ENCODE results near the gene UFM1.

The UFM1 gene

DNA sequence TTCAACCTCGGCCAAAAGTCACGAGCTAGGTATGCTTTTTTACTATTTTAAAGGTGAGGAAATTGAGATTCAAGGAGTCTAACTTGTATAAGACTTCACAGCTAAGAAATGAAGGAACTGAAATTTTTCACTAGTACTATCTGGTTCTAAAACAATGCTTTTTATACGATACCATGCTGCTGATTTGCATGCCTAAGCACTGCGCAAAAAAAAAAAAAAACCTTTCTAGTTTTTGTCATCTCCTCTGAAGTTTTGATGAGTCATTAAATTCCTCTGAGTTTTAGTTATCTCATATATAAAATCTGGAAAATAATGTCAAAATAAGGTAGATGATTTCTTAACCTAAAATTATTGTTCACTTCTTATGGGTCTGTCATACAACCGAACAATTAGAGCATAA, 28.0 kb upstream of the UFM1 start:
- no peak overlapping the region for H3K4me3 ChIP-seq (ENCODE audit: low read depth, low read length)
- TF ChIP-seq, protein P1, sequence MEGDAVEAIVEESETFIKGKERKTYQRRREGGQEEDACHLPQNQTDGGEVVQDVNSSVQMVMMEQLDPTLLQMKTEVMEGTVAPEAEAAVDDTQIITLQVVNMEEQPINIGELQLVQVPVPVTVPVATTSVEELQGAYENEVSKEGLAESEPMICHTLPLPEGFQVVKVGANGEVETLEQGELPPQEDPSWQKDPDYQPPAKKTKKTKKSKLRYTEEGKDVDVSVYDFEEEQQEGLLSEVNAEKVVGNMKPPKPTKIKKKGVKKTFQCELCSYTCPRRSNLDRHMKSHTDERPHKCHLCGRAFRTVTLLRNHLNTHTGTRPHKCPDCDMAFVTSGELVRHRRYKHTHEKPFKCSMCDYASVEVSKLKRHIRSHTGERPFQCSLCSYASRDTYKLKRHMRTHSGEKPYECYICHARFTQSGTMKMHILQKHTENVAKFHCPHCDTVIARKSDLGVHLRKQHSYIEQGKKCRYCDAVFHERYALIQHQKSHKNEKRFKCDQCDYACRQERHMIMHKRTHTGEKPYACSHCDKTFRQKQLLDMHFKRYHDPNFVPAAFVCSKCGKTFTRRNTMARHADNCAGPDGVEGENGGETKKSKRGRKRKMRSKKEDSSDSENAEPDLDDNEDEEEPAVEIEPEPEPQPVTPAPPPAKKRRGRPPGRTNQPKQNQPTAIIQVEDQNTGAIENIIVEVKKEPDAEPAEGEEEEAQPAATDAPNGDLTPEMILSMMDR (conservative IDR thresholded peaks at IDR 0.05; ENCODE audit: low read depth, low read length): no peak
- peak; percentile 3 for DNase-seq (ENCODE audit: low read depth)

- H3K4me3 ChIP-seq (ENCODE audit: low read depth, low read length): no peak overlapping the region
- TF ChIP-seq, protein P1 (conservative IDR thresholded peaks at IDR 0.05; ENCODE audit: low read depth, low read length): no peak
- DNase-seq (ENCODE audit: low read depth): no peak
Measured at GRCh38 chr13:38325426-38325825, 24.2 kb upstream of the UFM1 start.

GRCh38 chr13:38328699-38329098, 21.0 kb upstream of the UFM1 start:
- H3K4me3 ChIP-seq (ENCODE audit: low read depth, low read length): no peak overlapping the region
- DNase-seq (ENCODE audit: low read depth): no peak
- TF ChIP-seq, protein P1 (conservative IDR thresholded peaks at IDR 0.05; ENCODE audit: low read depth, low read length): no peak

DNA sequence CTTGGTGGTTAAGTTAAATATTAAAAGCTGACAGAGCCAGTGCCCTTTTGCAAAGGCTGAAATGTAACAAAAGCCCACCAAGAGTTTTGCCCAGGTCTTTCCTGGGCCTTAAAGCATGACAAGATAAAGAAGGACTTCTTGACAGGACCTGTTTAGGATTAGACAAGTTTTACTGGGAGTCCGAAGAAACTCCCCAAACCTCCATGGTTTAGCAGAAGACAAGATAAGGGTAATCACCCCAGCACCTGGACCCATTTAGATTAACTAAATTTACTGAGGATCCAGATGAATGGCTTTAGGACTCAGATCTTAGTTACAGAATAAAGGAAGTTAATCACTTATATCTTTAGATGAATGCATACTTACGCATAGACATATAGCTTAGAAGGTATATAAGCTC, 14.8 kb upstream of the UFM1 start:
- no peak overlapping the region for H3K4me3 ChIP-seq (ENCODE audit: low read depth, low read length)
- DNase-seq (ENCODE audit: low read depth): no peak
- TF ChIP-seq, protein P1 (conservative IDR thresholded peaks at IDR 0.05; ENCODE audit: low read depth, low read length): no peak

DNA sequence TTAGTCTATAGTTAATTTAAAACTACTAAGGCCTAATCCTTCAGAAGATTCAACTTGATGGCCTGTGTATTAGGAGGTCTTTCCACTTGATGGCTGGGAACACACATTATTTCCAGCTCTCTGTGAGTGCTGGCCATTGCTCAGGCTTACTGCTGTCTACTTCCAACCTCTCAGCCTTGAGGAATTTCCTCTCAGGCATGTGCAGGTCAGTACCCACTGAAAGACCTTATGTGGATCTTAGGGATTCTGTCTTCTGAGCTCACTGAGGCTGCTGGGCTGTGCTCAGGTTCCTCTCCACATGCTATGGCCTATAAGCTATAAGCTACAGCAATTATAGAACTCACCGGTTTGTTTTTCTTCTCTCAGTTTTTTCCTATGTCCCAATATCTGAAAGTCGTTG, 11.6 kb upstream of the UFM1 start:
- TF ChIP-seq, protein P1 (conservative IDR thresholded peaks at IDR 0.05; ENCODE audit: low read depth, low read length): no peak
- H3K4me3 ChIP-seq (ENCODE audit: low read depth, low read length): no peak overlapping the region
- no peak for DNase-seq (ENCODE audit: low read depth)

GRCh38 chr13:38340624-38341023, 9.0 kb upstream of the UFM1 start:
- TF ChIP-seq, protein P1 (conservative IDR thresholded peaks at IDR 0.05; ENCODE audit: low read depth, low read length): no peak
- no peak overlapping the region for H3K4me3 ChIP-seq (ENCODE audit: low read depth, low read length)
- no peak for DNase-seq (ENCODE audit: low read depth)

GRCh38 chr13:38341149-38341692, 8.4 kb upstream of the UFM1 start:
- H3K4me3 ChIP-seq (ENCODE audit: low read depth, low read length): no peak overlapping the region
- no peak for DNase-seq (ENCODE audit: low read depth)
- TF ChIP-seq, protein P1 (conservative IDR thresholded peaks at IDR 0.05; ENCODE audit: low read depth, low read length): no peak

All from choroid plexus epithelial cell (primary cell).